Activated CD4-positive, alpha-beta T cell treated with anti-CD3 and anti-CD28 coated beads, Interleukin-2, amount 50 U/mL, for 4 hours (primary cell): ENCODE results near the gene DRD3.

Experiments
- DNase-seq, 2 experiments: peaks; one replicate each; pipeline ENCODE4 v3.0.0-alpha.2; 2020

Gene DRD3

GRCh38 chr3:114176890-114177289 is 2.0 kb downstream of the DRD3 start:
- no peak for DNase-seq

- DNase-seq, result no peak
Measured at GRCh38 chr3:114176487-114176886, 2.4 kb downstream of the DRD3 start.

GRCh38 chr3:114175204-114175987 is 3.5 kb downstream of the DRD3 start:
- DNase-seq, result no peak

- no peak for DNase-seq
Measured at GRCh38 chr3:114171677-114172076, 7.2 kb downstream of the DRD3 start.

GRCh38 chr3:114168150-114168549 is 10.7 kb downstream of the DRD3 start:
- DNase-seq, result no peak

- DNase-seq, result no peak
Measured at GRCh38 chr3:114157321-114157720, 21.5 kb downstream of the DRD3 start.

- peak; percentile 18 to 20 for DNase-seq
Measured at GRCh38 chr3:114155370-114155821, 23.5 kb downstream of the DRD3 start.

GRCh38 chr3:114154321-114154821 is 24.5 kb downstream of the DRD3 start:
- no peak for DNase-seq

- peak; percentile 83 to 88 for DNase-seq
Measured at GRCh38 chr3:114152519-114153151, 26.2 kb downstream of the DRD3 start.

GRCh38 chr3:114151091-114151490 is 27.8 kb downstream of the DRD3 start:
- no peak for DNase-seq

GRCh38 chr3:114147251-114147650 is 31.6 kb downstream of the DRD3 start:
- DNase-seq, result no peak

GRCh38 chr3:114144909-114145688 is 33.8 kb downstream of the DRD3 start:
- DNase-seq, result no peak

- no peak for DNase-seq
Measured at GRCh38 chr3:114143817-114144216, 35.0 kb downstream of the DRD3 start.

- DNase-seq, result no peak
Measured at GRCh38 chr3:114139836-114140235, 39.0 kb downstream of the DRD3 start.

- no peak for DNase-seq
Measured at GRCh38 chr3:114133947-114134346, 44.9 kb downstream of the DRD3 start.

- no peak for DNase-seq
Measured at GRCh38 chr3:114132500-114132899, 46.4 kb downstream of the DRD3 start.

GRCh38 chr3:114128826-114129225 is 50.0 kb downstream of the DRD3 start:
- DNase-seq, result no peak

- DNase-seq, result no peak
Measured at GRCh38 chr3:114128231-114128630, 50.6 kb downstream of the DRD3 start.

GRCh38 chr3:114127517-114127916 is 51.3 kb downstream of the DRD3 start:
- no peak for DNase-seq

GRCh38 chr3:114126461-114126860 is 52.4 kb downstream of the DRD3 start:
- DNase-seq, result no peak

- DNase-seq, result no peak
Measured at GRCh38 chr3:114122027-114122709, 56.7 kb downstream of the DRD3 start.

GRCh38 chr3:114120211-114120610 is 58.6 kb downstream of the DRD3 start:
- no peak for DNase-seq

GRCh38 chr3:114119776-114120175 is 59.1 kb downstream of the DRD3 start:
- DNase-seq, result no peak
